ENCODE data around the gene BARHL1.

- TF ChIP-seq CTCF (conservative IDR thresholded peaks at IDR 0.05; ENCODE audit: low read depth, low read length) = no peak
- TF ChIP-seq RFX5 (IDR thresholded peaks at IDR 0.05; ENCODE audit: low read depth, low read length) = no peak
- no peak for TF ChIP-seq MAZ (IDR thresholded peaks at IDR 0.05; ENCODE audit: borderline replicate concordance, low read depth, low read length)
- TF ChIP-seq CHD1 (IDR thresholded peaks at IDR 0.05; ENCODE audit: low read depth, low read length) = no peak
- TF ChIP-seq POLR2A (IDR thresholded peaks at IDR 0.05; ENCODE audit: low read depth, low read length) = no peak
These were observed 9.5 kb upstream of the BARHL1 start for GRCh38 chr9:132572921-132573320.

All from IMR-90 (cell line).